Activated CD8-positive, alpha-beta memory T cell treated with anti-CD3 and anti-CD28 coated beads, Interleukin-2, amount 50 U/mL, for 48 hours (primary cell): ENCODE measurements around the gene STPG1.
A peak's percentile ranks its signal among the peaks of the same experiment; 100 is the strongest.

Experiments
- DNase-seq: peaks from one replicate; pipeline ENCODE4 v3.0.0-alpha.2; 2020

The STPG1 gene

DNA sequence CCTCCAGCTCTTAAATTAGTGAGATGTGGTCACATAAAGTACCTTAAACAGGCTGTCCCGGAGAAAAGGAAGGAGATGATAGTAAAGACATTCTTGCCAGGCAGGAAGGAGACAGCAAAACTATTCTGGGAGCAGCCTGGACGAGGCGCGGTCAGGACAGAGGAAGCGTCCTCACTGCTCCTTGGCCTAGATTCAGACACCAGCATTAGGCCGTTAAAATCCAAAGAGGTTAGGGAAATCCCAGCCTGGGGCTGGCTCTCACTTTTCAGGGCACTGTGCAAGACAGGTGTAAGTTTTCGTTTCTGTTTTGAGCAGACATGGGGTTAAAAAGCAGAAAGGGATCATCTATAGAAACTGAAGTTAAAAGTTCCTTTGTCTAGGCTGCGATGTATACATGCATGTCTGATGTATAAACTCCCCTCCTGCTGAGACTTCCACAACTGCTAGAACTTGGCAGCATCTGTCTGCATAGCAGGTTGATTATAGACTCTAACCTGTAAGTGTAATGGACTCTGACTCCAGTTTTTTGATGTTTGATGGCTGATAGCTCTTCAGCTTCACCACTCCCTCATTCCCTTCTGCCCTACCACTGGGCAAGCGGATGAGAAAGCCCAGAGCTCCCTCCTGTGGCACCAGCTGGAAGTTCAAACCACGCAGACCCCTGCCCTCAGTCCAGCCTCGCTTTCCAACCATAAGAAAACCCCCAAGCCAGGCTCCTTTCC, 21.5 kb downstream of the STPG1 start:
- DNase-seq, result peak; percentile 75

DNA sequence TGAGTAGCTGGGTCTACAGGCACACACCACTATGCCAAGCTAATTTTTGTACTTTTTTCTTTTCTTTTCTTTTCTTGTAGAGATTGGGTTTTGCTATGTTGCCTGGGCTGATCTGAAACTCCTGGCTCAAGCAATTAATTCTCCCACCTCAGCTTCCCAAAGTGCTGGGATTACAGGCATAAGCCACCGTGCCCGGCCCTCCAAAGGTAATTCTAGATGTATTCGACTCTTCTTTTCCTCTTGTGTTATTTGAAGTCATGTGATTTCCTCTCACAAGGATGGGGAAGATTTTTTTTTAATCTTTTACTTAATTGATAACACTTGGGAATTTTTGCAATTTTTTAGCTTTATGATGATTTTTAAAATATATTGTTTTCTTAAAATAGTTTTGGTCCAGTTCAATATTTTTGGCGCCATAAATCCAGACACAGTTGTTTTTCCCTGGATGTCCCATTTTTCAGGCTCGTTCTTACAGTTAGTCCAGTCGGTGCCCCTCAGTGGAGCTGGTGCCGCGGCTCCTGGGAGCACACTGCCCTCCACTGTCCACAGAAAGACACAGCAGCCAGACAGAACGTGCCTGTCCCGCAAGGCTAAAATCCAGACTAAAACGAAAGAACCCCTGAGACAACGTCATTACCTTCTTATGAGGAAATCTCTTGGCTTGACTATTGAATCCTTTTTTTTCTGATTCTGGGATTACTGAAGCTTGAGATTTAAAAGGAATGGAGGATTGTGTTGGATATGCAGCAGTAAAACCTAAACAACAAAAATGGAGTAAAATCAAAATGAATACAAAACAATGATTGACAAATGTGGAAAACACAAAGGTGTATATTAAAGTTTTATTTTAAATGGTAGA, 22.4 kb downstream of the STPG1 start:
- peak; percentile 77 for DNase-seq

DNA sequence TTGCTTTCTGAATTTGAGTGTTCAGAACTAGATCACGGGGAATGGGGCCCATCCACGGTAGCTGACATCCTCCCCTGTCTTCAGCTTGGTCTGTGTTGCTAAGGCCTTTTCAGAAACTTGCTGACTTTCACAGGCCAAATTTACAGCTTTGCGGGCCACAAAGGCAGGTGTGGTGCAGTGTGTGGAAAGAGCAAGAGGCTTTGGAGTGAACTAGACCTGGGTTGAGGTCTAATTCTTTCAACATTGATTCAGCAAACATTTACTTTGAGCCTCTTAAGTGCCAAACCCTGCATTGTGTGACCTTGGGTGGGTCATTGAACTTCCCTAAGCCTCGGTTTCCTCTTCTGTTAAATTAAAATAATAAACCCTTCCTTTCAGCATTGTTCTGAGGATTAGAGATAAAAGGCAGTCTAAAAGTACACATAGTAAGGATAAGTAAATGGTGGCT, 24.3 kb downstream of the STPG1 start:
- no peak for DNase-seq

DNA sequence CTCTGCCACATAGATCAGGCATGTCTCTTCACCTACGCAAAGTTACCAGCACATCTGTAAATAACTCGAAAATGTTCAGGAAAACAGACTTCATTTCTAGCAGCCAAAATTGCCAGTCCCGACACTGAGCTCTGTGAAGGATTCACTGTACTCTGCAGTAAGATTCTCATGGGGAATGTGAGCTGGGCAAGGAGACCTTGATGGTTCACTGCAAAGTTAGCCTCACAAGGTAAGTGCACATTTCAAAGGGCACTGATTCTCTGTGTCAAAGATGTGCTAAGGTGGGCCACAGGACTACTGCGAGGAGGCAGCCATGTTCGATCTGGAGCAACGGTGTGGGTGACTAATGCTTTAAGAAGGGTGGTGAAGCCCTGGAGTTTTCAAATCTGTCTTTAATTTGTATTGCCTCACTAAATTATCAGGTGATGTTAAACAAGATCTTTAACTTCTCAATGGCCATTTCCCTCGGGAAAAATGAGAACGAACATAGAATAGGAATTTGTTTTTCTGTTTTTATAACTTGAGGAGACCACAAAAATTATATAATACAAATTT, 25.2 kb downstream of the STPG1 start:
- no peak for DNase-seq

DNA sequence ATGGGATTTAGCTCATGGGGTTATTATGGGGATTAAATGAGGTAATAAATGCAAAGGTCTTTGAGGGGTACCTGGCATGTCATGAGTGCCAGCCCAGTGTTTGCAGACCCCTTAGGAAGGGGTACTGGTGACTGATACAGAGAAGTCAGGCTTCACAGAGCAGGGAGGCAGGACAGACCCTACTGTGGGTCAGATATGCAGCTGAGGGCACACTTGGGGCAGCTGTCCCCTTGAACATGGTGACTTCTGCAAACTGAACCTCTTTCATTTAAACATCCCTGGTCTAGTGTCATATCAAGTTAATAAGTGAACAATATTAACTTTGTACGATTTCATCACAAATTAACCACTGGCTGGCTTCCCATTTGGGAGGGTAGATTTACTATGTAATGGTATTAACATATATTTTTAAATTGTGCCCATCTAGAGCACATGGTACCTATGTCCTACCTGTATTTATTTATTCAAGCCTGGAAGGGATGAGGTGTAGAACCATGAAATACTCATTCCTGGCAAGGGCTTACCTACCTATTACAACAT, 25.9 kb downstream of the STPG1 start:
- no peak for DNase-seq

DNA sequence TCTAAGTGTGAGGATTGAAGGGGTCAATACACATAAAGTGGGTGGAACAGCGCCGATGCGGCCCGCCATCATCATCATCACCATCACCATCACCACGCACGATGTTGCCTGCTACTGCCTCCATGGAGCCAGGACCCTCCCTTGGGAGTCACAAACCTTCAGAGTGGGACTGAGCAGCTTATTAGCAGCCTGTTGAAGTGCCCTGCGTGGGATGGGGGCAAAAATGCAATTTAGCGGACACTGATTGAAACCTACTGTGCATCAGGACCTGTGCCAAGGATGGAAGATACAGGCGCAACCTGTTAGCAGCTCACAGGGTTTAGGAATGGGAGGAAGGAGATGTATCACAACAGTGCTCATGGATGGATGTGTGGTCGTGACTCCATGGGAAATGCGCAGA, 26.7 kb downstream of the STPG1 start:
- DNase-seq, result no peak

DNA sequence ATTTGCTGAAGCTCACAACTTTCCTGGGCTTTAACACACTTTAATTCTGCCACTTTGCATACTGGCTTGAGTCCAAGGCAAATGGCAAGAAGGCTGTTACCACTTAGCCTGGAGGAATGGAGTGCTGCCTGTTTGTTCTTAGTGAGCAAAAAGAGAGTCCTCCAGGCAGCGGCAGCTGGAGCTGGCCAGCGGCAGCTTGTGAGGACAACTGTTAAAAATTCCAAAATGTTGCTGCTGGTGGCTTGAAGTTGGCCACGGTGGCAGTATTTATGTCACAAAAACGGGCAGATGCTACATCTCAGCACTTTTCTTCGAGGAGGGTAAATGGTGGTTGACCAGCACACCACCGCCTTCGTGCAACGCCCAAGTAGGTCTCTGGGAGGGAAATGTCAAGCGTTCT, 27.3 kb downstream of the STPG1 start:
- DNase-seq, result no peak

DNA sequence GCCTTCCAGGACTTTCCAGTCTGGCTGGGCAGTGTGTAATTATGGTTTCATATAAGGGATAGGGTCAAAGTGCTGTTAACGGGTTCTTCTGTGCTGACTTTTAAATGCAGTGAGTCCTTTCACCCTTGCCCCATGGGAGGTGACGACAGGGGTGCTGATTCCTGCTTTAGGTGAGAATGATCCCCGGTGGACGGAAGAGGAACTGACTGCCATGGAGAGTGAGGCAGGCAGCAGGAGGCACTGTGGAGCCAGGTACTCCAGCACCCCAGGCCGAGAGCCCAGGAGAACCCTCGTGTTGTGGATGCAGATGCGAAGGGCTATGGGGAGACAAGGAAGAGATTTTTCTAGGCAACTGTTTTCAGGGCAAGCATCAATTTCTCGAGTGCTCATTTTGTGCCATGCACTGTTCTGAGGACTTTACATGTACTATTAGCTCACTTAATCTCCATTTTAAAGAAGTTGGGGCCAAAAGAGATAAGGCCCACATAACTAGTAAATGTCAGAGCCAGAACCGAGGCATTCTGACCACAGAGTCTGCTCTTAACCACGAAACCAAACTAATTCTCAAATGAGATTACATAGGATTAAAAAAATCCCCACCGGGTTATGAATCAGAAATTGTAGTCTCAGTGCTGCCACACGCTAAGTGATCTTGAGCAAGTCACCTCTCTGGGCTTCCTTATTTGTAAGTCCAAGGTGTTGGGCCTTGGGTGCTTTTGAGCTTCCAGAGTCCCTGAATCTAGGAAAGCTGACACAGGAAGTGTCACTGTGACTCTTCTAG, 28.2 kb downstream of the STPG1 start:
- DNase-seq, result no peak

DNA sequence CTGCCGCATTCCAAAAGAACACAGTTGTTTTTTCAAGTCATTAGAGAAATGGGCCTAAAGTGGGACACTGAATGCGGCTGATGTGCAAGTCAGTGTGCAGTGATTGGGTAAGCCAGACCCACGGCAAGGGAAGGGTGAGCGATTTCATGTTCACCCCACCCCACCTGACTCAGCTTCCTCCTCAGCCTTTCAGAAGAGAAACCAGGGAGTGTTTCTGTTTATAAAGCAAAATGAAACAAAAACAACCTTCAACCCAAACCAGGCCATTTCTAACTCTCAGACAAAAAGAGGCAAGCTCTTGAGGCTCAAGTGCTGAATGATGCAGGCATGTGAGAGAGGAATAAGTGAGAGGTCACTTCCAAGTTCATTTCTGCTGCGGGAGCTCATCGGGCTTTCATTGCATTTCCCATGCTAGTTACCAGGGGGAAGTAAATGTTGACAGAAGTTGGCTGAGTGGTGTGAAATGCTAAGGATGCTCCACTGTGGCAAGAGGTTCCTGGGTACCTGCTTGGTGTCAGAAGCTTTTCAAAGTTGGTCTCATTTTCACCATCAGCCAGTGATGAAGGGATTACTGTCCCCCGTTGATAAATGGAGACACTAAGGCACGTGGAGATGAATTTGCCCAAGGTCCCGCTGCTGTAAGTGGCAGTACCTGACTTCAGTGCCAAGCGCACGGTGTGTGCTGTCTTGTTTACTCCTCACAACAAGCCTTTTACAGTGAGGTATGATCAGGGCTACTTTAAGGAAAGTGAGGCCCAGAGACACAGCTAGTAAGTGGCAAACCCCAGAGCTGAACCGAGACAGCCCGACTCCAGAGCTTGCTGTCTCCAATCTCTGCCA, 29.1 kb downstream of the STPG1 start:
- DNase-seq, result no peak

DNA sequence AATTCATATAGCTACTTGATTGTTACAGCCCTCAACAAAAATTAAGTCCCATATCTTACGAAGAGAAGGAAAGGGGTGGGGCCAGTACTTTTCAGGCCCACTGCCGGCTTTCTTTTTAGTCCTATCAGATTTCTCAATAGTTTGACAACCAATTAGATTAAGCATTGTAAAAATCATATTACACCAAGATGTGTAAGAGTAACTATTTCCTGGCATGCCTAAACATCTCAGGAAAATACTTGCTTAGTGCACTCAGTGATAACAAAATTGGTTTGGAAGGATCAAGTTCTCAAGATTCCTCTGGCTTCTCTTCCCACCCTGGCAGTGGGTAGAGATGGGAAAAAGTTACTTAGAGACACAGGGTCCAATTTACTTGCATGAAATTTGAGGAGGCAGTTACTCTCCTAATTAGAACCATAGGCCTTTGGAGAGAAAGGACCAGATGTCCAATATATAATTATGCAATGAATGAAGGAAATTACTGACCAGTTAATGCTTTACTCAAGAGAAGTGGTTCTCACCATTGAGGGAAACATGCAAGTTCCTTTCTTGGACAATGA, 30.1 kb downstream of the STPG1 start:
- DNase-seq, result no peak

DNA sequence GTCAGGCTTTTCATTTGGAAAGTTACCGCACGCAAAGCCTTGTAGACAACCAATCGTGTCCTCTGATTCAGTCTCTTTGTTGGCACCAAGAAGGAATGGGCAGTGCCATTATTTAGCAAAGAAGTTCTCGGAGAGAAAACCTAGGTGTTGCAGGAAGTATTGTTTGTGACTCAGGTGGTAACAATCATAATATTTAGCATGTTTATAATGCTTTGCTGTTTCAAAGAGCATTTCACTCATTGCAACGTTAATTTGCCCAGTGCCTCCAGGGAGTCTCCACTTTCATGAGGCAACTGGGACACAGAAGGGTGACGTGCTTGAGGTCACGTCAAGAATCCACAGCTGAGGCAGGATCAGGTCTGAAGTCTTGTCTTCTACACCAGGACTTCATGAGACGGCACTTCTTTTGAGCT, 31.4 kb downstream of the STPG1 start:
- DNase-seq, result no peak

DNA sequence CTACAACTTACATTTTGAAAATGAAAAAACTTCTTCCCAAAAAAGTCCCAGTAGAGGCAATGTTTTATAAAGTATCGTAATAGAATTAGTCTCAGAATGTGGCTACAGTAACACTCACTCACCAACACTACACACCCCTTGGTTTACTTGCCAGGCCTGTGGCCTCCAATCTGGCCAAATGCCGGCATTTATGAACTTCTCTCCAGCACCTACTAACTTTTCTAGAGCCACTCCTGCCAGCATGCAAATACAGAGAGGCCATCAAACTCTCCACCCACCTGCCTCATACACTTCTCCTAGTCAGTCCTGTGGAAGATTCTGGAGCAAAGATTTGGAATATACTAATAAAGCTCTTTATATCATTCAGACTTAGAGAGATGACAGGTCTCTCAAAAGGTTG, 32.3 kb downstream of the STPG1 start:
- no peak for DNase-seq

DNA sequence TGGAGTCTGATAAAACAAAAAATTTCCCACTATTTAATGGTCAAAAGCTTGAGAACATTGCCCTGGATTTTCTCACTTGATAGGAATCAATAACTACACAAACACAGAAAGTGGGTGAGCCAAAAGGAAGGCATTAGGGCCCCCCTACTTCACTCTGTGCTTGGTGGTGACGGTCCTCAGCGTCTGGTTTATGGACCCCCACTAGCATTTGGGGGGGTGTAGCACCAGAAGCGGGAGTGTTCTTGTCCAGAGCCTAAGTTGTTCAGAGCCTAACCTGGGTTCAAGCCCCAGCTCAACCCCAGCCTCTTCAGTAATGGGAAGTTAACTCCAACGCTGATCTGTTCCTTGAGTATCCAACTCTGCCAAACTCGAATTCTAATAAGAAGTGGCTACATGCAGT, 33.1 kb downstream of the STPG1 start:
- no peak for DNase-seq

DNA sequence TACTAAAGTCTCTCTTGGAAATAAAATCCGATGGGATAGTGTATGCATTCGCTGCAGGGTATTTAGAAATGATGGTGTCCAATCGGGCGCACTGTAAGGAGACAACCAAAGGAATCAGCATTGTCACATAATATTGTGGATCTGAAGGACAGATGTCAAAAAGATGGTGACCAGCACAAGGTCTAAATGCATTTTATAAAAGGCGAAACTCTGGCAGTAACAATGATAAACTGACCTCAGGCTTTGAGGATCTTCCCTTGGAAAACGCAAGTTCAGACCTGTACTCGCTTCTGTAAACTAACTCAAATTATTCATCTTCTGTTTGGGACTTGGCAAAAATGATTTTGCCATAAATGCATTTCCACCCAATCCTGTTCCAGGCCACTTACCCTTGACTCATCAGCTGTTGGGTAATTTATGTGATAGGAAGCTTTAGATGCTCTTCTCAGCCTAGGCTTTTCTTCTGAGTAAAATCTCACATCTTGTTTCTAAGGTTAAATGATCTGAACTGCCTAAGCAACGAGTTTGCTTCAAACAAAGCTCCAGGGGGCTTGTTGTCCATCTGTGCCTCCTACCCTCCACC, 33.8 kb downstream of the STPG1 start:
- no peak for DNase-seq

DNA sequence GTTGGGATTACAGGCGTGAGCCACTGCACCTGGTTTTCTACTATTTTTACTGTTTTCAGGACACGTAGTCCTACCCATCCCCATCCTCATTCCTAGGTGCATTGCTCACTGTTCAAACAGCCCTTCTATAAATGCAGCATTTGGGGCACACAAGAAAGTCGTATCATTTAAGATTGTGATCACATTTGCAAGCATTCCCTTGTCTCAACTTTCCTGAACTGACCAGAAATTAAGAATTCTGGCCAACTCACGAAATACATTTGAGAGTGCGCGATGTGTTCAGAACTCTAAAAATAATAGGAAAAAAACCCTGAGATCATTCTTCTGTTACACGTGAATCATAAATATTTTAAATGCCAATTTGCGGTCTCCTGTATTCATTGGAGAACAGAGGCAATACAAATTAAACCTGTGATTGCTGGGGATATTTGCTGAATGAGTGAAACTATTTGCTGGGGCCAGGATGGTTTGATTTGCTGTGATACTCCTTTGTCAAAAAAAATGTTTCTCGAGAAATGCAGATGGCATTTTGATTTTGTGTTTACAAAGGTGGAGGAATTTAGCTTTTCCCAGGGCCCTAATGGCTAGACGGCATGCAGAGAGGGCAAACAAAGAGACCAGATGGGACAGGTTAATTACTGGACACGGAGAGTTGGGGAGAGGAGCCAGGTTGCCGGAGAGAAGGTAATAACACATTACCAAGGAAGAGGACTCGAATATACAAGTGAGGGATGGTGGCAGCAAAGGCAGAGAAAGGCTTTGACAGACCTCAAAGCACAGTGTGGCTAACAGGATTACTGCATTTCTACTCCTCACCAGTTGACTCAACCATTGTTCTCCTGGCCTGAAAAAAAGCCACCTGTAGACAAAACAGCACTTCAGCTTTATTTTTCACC, 38.4 kb downstream of the STPG1 start:
- no peak for DNase-seq

DNA sequence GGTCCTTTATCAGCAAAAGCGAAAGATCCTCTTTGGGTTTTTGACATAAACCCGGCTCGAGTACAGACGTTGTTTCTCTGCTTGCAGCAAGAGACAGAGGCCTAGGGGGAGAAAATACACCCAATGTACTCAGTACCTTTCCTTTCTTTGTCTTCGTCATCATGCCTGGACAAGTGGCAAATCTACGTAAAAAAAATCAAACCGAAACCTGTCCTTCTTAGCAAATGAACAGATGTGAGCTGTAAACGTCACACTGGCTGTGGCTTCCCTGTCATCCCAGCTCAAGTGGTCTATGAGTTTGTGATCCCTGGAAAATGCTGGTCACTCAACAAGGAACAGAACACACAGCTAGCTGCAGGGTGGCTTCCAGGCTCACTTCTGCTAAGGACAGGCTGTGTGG, 39.9 kb downstream of the STPG1 start:
- DNase-seq, result no peak

DNA sequence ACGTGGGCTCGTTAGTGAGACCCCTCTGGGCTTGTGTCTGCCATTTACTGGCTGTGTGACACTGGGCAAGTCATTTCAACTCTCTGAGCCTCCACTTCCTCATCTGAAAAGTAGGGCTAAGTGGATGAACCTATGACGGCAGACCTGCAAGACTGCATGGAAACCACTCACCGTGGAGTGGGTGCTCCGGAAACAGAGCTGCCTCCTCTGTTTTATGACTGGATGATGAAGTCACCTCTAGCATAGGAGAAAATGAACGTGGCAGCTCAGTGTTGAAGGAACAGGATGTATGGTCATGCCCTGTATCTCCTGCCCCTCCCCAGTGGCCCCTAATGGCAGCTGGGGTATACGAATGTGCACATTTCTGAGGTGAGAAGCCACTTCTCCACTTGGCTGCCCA, 40.5 kb downstream of the STPG1 start:
- DNase-seq, result no peak

DNA sequence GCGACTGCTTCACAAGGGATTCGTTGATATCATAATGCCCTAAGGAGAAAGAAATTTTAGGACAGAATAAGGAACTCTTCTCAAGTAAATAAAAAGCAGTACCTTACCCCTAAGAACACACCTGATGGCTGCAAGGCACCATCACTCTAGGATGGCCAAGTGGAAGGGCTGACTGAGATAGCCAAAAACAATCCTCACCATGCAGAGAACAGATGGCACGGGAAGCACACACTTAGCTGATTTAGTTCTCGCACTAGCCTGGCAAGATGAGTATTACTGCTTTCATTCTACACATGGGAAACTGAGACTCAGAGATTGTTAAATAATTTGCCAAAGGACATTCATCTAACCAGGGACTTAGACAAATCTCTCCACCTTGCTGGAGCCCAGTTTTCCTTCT, 43.8 kb downstream of the STPG1 start:
- DNase-seq, result no peak

DNA sequence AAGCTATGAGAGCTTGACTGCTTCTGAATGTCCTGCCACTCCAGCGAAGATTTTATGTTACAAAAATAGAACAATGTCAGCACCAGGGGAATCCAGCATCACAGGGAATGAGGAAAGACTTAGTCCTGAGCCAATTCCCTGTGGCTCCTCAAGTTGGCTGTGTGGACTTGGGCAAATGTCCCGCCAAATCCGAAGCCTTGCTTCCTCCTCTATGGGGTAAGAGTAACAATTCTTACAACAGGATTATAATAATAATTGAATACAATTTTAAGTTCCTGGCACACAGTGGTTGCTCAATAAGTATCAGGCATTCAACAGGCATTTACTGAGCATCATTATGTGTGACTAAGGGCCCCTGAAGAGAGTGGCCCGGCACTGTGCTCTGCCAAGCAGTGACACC, 44.4 kb downstream of the STPG1 start:
- DNase-seq, result no peak

DNA sequence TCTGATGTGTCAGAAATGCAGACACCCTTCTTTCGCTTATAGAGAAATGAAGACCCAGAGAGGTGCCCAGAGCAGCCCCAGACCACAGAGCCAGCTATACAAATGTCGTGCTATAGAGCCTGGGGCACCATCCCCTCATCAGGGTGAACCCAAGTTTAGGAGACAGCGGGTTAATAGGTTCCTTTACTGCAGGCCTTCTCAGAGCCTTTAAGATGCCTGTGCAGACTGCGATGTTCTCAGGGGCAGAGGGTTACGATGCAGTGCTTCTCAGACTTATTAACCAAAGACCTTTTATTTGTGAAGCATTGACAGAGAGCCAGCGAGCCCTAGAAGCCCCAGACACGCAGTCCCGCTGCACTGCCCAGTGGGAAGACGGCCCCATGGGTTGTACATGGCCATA, 46.9 kb downstream of the STPG1 start:
- DNase-seq, result no peak
